SIG-M5 (cell line): ENCODE data around the gene C1QL3.

Experiments used
- DNase-seq: peaks from one replicate; lab custom pipeline; 2025; lab: John Stamatoyannopoulos, UW

The C1QL3 gene

GRCh38 chr10:16521311-16522016, at the start of gene C1QL3:
TSS of gene C1QL3 (minus strand) at chr10:16521879. CDS start at chr10:16521065, 814 bp downstream.
- no peak for DNase-seq

DNA sequence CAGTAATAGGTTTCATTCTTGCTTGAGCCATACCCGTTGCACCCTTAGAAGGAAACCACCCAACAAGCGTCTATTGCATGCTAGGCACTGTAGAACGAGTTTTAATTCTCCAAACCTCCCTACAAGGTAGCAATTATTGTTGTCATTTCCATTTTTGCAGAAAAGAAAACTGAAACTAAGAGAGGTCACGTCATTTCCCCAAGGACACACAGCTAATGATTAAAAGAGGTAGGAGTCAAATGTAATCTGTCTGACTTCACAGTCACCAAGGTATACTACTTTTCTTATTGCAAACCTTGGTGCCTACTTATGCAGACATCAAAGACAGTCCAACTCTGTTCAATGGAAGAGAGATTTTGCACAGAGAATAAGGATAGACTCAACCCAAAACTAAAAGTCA, 49.1 kb upstream of the C1QL3 start:
- no peak for DNase-seq

DNA sequence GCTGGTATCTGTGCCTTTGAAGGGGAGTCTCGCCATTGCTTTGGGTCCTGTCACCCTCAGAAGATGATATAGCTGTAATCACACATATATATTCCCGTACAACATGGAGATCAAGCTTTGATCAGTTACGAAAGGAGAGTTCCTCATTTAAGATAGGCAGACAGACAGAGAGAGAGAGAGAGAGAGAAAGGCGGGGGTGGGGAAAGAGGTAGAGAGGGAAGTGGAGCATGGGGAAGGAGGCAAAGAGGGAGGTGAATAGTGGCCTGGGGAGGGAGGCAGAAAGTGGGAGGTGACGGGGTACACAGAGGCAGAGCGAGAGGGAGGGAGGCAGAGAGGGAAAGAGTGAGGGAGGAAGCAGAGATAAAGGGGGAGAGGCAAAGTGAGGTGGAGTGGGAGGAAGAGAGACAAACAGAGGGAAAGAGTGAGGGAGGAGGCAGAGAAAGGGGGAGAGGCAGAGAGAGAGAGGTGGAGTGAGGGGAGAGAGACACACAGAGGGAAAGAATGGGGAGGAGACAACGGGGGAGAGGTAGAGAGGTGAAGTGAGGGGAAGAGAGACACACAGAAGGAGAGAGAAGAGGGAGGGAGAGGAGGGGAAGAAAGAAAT, 44.6 kb upstream of the C1QL3 start:
- DNase-seq, result no peak

- no peak for DNase-seq
These were observed 43.9 kb upstream of the C1QL3 start for GRCh38 chr10:16565604-16566003.

- DNase-seq, result no peak
These were observed 41.2 kb upstream of the C1QL3 start for GRCh38 chr10:16562891-16563290.

- DNase-seq, result no peak
These were observed 37.6 kb upstream of the C1QL3 start for GRCh38 chr10:16559236-16559773.

- DNase-seq, result no peak
These were observed 26.3 kb upstream of the C1QL3 start for GRCh38 chr10:16547973-16548372.

GRCh38 chr10:16545116-16545736, 23.5 kb upstream of the C1QL3 start:
- no peak for DNase-seq

GRCh38 chr10:16544591-16544990, 22.9 kb upstream of the C1QL3 start:
- no peak for DNase-seq

DNA sequence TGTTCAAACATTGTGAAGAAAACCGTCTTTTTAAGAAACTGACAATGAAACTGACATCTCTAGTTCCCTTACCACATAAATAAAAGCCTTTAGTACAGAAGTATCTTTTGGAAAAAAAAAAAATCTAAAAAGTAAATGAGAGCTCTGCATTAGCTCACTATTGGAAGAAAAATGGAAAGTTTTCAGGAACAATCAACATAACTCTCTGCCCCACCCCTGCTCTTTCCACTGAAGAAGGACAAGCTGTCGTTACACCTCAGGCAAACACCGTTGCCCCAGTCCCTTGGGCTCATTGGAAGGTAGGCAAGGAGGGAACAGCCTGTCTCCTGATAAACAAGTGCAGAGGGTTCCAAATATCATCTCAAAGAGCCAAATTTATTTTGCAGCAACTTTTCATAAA, 22.4 kb upstream of the C1QL3 start:
- no peak for DNase-seq

DNA sequence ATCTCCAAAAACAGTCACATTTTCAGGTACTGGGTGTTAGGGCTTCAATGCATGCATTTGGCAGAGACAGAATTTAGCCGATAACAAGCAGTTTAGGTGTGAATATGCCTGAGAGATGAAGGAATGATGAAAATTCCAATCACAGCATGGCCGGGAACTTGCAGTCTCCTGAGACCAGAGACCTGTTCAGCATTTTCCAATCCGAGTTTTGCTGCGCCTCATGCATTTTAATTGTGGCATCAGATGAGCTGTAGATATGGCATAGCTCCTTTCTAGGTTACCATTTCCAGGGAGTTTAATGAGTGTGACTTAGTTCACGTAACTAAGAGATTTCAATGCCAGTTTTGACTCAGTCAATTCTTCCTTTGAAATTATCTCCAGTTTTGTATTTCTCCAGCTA, 14.5 kb upstream of the C1QL3 start:
- DNase-seq, result no peak

GRCh38 chr10:16529853-16530252, 8.2 kb upstream of the C1QL3 start:
- no peak for DNase-seq

DNA sequence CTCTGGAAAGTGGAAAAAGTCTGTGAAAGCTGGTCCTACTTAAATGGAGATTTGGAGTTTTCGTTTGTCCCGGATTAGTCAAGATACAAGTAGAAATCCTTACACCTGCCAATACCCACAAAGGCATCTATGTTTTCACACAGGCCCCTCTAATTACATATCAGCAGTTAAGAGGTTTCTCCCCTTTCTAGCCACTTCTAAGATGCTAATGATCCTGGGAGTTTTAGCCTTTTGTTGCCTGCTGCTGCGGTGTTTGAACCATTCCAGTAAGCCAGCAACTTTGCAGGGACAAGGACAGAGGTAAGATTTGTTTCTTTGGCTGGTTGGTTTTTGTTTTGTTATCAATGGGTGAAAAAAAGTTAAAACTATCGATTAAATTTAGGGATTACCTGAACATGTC, 5.8 kb upstream of the C1QL3 start:
- no peak for DNase-seq

DNA sequence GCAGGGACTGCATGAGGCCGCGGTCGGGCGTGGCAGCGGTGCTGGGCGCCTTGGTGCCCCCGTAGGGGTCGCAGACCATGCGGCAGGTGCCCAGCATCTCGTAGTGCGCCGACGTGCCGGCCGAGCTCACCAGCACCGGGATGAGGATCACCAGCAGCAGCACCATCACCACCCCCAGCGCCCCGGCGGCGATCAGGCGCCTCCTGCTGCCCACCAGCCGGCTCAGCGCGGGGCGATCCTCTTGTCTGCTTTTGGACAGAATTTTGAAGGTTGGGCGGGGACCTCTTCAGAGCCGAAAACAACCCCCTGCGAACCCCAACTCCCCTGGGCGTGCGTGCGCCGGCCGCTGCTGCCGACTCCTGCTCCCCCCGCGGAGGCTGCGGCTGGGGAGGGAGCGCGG, 779 bp downstream of the C1QL3 start:
- DNase-seq, result no peak

GRCh38 chr10:16519908-16520861, 1.5 kb downstream of the C1QL3 start:
- no peak for DNase-seq

DNA sequence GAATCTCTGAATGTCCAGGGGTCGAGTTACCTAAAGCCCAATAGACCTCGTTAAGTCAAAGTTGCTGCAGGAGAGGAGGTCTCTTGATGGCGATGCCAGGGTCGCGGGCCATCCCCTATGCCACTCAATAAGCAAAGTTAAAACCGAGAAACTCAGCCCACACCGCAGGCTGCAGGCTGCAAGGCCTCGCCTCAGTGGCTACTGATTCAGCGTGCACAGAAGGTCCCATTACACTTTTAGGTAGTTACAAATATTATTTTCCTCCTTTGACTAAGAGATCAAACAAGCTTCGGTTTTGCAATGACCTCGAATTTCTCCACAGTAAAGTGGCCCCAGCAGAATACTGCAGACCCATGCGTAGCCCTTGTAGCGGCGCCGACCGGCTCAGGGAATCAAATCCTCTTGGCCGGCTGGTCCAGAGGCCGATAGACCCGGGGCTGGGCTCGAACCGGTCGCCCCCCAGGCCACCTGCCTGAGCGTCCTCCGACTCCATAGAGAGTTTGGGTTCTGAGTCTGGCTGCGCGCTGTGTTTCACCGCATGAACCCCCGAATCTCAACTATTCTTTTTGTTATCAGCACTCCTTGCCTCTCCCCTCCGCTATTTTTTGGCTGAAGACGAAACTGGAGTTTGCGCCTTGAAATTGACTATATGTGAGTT, 2.3 kb downstream of the C1QL3 start:
- no peak for DNase-seq

DNA sequence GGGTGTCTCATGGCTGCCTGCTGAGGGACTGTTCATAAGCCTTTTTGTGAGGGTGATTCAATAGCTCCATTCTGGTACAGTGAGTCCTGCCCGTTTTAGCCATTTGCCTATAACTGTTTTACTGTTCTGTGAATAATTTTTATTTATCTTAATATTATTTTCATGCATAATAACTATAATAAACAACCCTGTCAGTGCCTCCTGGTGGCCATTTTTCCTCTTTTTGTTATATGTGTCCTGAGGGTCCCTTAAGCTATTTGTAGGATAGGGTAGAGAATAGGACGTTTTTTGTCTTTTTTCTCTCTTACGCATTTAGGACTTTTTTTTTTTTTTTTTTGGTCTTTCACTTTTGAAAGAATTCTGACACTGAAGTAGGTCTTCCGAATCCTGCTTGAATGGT, 2.9 kb downstream of the C1QL3 start:
- DNase-seq, result no peak

GRCh38 chr10:16510843-16511242, 10.8 kb downstream of the C1QL3 start:
- DNase-seq, result no peak

DNA sequence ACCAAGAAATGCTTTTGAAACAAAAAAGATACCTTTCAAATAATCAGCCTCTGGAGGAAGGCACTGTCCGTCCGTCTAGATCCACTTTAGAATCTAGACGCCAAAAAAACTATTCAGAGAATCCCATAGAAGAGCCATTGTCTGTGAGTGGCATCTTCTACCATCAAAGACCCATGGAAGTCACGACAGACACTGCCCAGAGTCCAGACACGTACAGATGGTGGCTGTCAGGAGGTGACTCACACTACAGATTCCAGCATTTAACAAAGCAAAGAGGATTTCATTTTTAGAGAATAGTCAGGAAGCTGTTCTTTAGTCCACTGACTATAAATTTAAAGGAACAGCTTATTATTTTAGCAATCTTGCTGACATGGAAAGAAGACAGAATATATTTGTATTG, 11.7 kb downstream of the C1QL3 start:
- DNase-seq, result no peak

GRCh38 chr10:16505161-16505560, 16.5 kb downstream of the C1QL3 start:
- no peak for DNase-seq

DNA sequence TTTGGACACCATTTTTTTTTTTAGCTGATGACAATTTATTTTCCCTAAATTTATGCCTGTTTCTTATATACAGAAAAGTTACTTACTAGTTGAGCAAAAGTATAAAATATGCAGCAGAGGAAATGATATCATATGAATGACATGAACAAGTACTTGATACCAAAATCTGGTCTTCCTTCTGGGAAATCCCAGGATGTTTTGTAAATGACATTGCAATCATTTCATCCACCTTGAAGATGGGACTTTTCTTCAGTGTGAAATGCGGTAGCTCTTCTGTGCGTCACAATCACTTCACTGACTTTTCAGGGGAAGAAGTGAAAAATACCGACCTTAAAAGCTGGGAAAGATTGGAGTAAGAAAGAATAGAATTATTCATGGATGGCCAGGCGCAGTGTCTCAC, 23.8 kb downstream of the C1QL3 start:
- DNase-seq, result no peak
